GM13977 (cell line): ENCODE measurements around the gene ARAF.

Experiments
- DNase-seq: peaks from one replicate; pipeline ENCODE4 v3.0.0; 2012; ENCODE audit warnings: low spot score
- in situ Hi-C: fragments of 300-500 bp; cut with MboI; formaldehyde crosslinking; loops from one replicate; pipeline ENCODE4 v1.12.0; 2022; ENCODE audit warnings: low sequenced_read_pairs, low pct_unique_long_range_greater_than_20kb, mixed read lengths, inconsistent platforms; ENCODE audit not compliant: unreplicated experiment
- TF ChIP-seq, protein P1 (sequence below): IDR thresholded peaks from 2 replicates; pipeline ENCODE4 v1.5.1; 2012; ENCODE audit warnings: mild to moderate bottlenecking, control low read depth; ENCODE audit not compliant: insufficient read depth; ENCODE audit errors: extremely low read depth, missing control alignments

ARAF gene

DNA sequence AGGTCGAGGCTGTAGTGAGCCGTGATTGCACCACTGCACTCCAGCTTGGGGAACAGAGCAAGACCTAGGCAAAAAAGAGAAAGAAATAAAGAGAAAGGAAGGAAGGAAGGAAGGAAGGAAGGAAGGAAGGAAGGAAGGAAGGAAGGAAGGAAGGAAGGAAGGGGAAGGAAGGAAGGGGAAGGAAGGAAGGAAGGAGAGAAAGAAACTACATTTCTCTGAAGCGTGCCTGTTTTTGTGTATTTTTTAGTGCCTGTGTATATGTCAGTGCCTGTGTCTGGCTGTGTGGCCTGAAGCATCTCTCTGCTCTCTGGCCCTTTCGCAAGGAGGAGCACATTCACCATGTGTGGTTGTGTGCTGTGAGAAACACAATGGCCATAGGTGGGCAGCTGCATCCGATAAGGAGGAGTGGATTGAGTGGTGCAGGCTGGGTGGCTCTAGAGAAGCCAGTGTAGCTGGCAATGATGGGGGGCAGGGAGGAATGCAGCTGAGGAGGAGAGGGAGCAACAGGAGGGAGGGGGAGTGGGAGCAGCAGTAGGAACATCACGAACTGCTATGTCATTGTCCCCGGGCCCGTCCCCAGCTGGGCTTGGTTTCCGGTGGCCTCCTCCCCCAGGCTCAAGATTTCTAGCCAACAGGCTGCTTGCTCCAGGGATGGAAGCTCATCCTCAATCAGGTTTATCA is 47.3 kb downstream of the ARAF start:
- TF ChIP-seq, protein P1, sequence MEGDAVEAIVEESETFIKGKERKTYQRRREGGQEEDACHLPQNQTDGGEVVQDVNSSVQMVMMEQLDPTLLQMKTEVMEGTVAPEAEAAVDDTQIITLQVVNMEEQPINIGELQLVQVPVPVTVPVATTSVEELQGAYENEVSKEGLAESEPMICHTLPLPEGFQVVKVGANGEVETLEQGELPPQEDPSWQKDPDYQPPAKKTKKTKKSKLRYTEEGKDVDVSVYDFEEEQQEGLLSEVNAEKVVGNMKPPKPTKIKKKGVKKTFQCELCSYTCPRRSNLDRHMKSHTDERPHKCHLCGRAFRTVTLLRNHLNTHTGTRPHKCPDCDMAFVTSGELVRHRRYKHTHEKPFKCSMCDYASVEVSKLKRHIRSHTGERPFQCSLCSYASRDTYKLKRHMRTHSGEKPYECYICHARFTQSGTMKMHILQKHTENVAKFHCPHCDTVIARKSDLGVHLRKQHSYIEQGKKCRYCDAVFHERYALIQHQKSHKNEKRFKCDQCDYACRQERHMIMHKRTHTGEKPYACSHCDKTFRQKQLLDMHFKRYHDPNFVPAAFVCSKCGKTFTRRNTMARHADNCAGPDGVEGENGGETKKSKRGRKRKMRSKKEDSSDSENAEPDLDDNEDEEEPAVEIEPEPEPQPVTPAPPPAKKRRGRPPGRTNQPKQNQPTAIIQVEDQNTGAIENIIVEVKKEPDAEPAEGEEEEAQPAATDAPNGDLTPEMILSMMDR: no peak
- no peak for DNase-seq
- in situ Hi-C loops: no loop called here

DNA sequence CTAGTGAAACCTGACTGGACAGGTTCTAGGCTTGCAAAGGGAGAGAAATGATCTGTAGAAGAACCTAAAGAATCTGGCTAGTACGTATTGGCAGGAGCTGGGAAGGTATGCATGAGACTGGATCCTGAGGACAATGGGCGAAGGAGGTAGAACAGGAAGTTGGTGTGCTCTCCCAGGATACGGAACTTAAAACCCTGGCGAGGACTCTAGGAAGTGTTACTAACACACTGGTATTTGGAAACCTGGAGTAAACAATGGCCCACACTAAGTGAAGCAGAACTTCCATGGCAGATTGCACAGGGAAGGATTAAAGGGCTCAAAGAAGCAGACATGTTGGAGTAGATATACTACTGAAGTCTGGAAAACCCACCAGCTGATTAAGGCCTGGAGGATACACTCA is 49.5 kb downstream of the ARAF start:
- no peak for DNase-seq

GRCh38 chrX:47611489-47611888 is 50.5 kb downstream of the ARAF start:
- in situ Hi-C loops: no loop called here
- no peak for DNase-seq
- TF ChIP-seq, protein P1: no peak

More for the DNA sequence above, 49.5 kb downstream of the ARAF start:
- in situ Hi-C loops: no loop called here
- TF ChIP-seq, protein P1: no peak

- DNase-seq: no peak
- TF ChIP-seq, protein P1: no peak
- in situ Hi-C loops: no loop called here
Observed at GRCh38 chrX:47611926-47612325, 50.9 kb downstream of the ARAF start.

GRCh38 chrX:47612418-47612817 is 51.4 kb downstream of the ARAF start:
- DNase-seq: no peak
- in situ Hi-C loops: no loop called here
- TF ChIP-seq, protein P1: no peak

DNA sequence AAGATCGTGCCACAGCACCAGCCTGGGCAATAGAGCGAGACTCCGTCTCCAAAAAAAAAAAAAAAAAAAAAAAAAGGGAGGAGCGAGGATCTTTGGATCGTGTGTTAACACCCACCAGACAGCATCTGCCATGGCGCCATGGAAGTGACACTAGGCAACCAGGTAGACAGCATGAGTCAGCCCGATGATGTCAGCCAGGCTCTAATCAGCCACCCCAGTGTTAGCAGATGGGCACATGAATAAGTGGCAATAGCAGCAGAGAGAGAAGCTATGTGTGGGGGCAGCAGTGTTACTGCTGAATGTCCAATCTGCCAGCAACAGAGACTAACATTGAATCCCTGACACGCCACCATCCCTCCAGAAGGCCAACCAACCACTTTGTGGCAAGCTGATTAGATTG is 52.1 kb downstream of the ARAF start:
- DNase-seq: no peak

More for the DNA sequence above, 52.1 kb downstream of the ARAF start:
- TF ChIP-seq, protein P1: no peak
- in situ Hi-C loops: no loop called here
